Measurements from ENCODE around the gene CNTNAP2.

- TF ChIP-seq EP300 (IDR thresholded peaks at IDR 0.05) = no peak
- no peak for TF ChIP-seq CTCF (IDR thresholded peaks at IDR 0.05)
- TF ChIP-seq POLR2A (IDR thresholded peaks at IDR 0.05) = no peak
- TF ChIP-seq POLR2AphosphoS5 (IDR thresholded peaks at IDR 0.05) = no peak
These were observed 2046.6 kb downstream of the CNTNAP2 start for GRCh38 chr7:148163246-148163645.

Measured in suprapubic skin (tissue), 4 donors.